Suprapubic skin (tissue), 4 donors: ENCODE measurements around the gene TDRD9. TPM values are rescaled to one million over a fixed set of nuclear protein-coding genes. Genes with fewer than 3 reads are reported as not detected.

ENCODE experiments used
- DNase-seq, 2 donors: peaks; one replicate each; pipeline ENCODE4 v3.0.0-alpha.2; 2019; ENCODE audit warnings: low spot score in 2 of 2
- H3K27ac ChIP-seq: fragments of 200-600 bp; sonication (generic); one replicate; pipeline ENCODE4 v1.5.1; 2019
- H3K27me3 ChIP-seq: fragments of 200-600 bp; sonication (generic); one replicate; pipeline ENCODE4 v1.5.1; 2019
- H3K36me3 ChIP-seq: fragments of 200-600 bp; sonication (generic); one replicate; pipeline ENCODE4 v1.5.1; 2019
- H3K4me1 ChIP-seq: fragments of 200-600 bp; sonication (generic); one replicate; pipeline ENCODE4 v1.5.1; 2019
- H3K4me3 ChIP-seq: fragments of 200-600 bp; sonication (generic); one replicate; pipeline ENCODE4 v1.5.1; 2019; ENCODE audit warnings: mild to moderate bottlenecking
- H3K9me3 ChIP-seq: fragments of 200-600 bp; sonication (generic); one replicate; pipeline ENCODE4 v1.5.1; 2019
- CTCF ChIP-seq, 2 donors: fragments of 200-600 bp in 1 of 2; fragments of 450-650 bp in 1 of 2; sonication (generic) in 1 of 2; IDR thresholded peaks; one replicate each; pipeline ENCODE4 v1.5.1; 2016 to 2019; ENCODE audit warnings: antibody characterized with exemption in 2 of 2, mild to moderate bottlenecking in 1 of 2, moderate library complexity in 1 of 2
- EP300 ChIP-seq: sonication (generic); formaldehyde crosslinking; IDR thresholded peaks from one replicate; pipeline ENCODE4 v1.6.1; 2017; ENCODE audit warnings: antibody characterized with exemption
- POLR2A ChIP-seq, 2 donors: fragments of 450-650 bp; IDR thresholded peaks; one replicate each; pipeline ENCODE4 v1.6.1; 2017; ENCODE audit warnings: antibody characterized with exemption in 2 of 2, mild to moderate bottlenecking in 2 of 2, moderate library complexity in 2 of 2
- POLR2AphosphoS5 ChIP-seq, 3 donors: sonication (generic); formaldehyde crosslinking; IDR thresholded peaks; one replicate each; pipeline ENCODE4 v1.6.1; 2017; ENCODE audit warnings: antibody characterized with exemption in 3 of 3
- WGBS: methylation state at CpG from one replicate; pipeline ENCODE4 v1.1.5; 2018; 5-methylcytosine and 5-hydroxymethylcytosine counted together
- total RNA-seq, 4 donors: library from RNA; depleted of rRNA; stranded (reverse); fragments of >200 nt; gene quantifications; one replicate each; pipeline ENCODE4 v1.1.0, GENCODE V29; 2016

Gene TDRD9
- total RNA-seq, 4 donors from 2014 or later = 1.0 to 1.7 TPM; not detected in 2

- 93% methylated on average over 1 of the region's 1 CpG for WGBS
- H3K27me3 ChIP-seq = peaks cover 2% of the 10 kb centered on the region
- H3K9me3 ChIP-seq = no peaks in the 10 kb centered on the region
- H3K4me1 ChIP-seq = no peaks in the 10 kb centered on the region
- H3K4me3 ChIP-seq = no peak overlapping the region
- no peak for DNase-seq
- H3K27ac ChIP-seq = no peak overlapping the region
- no peak for TF ChIP-seq POLR2A (IDR thresholded peaks at IDR 0.05)
- TF ChIP-seq CTCF (IDR thresholded peaks at IDR 0.05) = no peak
- no peak for TF ChIP-seq POLR2AphosphoS5 (IDR thresholded peaks at IDR 0.05)
- no peak for TF ChIP-seq EP300
- no peaks in the 10 kb centered on the region for H3K36me3 ChIP-seq
These were observed 81.0 kb downstream of the TDRD9 start for GRCh38 chr14:104009297-104009696.

- Histone ChIP-seq H3K36me3 (no peaks in the 10 kb centered on the region), H3K4me3 (no peak overlapping the region), H3K4me1 (no peaks in the 10 kb centered on the region), H3K27ac (no peak overlapping the region), H3K9me3 (no peaks in the 10 kb centered on the region), H3K27me3 (peaks cover 2% of the 10 kb centered on the region)
- DNase-seq = no peak
- WGBS = 89% methylated on average over 3 of the region's 3 CpGs
- TF ChIP-seq POLR2AphosphoS5 (IDR thresholded peaks at IDR 0.05) = no peak
- TF ChIP-seq POLR2A (IDR thresholded peaks at IDR 0.05) = no peak
- TF ChIP-seq CTCF (IDR thresholded peaks at IDR 0.05) = no peak
- no peak for TF ChIP-seq EP300
These were observed 83.7 kb downstream of the TDRD9 start for GRCh38 chr14:104011824-104012517.

- no peak for TF ChIP-seq POLR2AphosphoS5 (IDR thresholded peaks at IDR 0.05)
- TF ChIP-seq EP300 = no peak
- TF ChIP-seq POLR2A (IDR thresholded peaks at IDR 0.05) = no peak
- no peak for TF ChIP-seq CTCF (IDR thresholded peaks at IDR 0.05)
- no peak overlapping the region for H3K4me3 ChIP-seq
- peaks cover 10% of the 10 kb centered on the region for H3K27me3 ChIP-seq
- 91% methylated on average over 5 of the region's 5 CpGs for WGBS
- no peaks in the 10 kb centered on the region for H3K36me3 ChIP-seq
- no peak for DNase-seq
- H3K27ac ChIP-seq = no peak overlapping the region
- no peaks in the 10 kb centered on the region for H3K9me3 ChIP-seq
- H3K4me1 ChIP-seq = no peaks in the 10 kb centered on the region
These were observed 86.5 kb downstream of the TDRD9 start for GRCh38 chr14:104014764-104015163.

GRCh38 chr14:104016873-104017650 lies 88.8 kb downstream of the TDRD9 start:
- Histone ChIP-seq H3K27ac (no peak overlapping the region), H3K27me3 (peaks cover 25% of the 10 kb centered on the region), H3K4me3 (no peak overlapping the region), H3K9me3 (no peaks in the 10 kb centered on the region), H3K36me3 (no peaks in the 10 kb centered on the region), H3K4me1 (no peaks in the 10 kb centered on the region)
- WGBS = 67% methylated on average over 11 of the region's 11 CpGs
- no peak for TF ChIP-seq EP300
- TF ChIP-seq POLR2A (IDR thresholded peaks at IDR 0.05) = no peak
- TF ChIP-seq POLR2AphosphoS5 (IDR thresholded peaks at IDR 0.05) = no peak
- no peak for TF ChIP-seq CTCF (IDR thresholded peaks at IDR 0.05)
- DNase-seq = no peak

- Histone ChIP-seq H3K27me3 (peaks cover 29% of the 10 kb centered on the region), H3K36me3 (no peaks in the 10 kb centered on the region), H3K27ac (no peak overlapping the region), H3K4me1 (no peaks in the 10 kb centered on the region), H3K9me3 (no peaks in the 10 kb centered on the region), H3K4me3 (no peak overlapping the region)
- no peak for DNase-seq
- WGBS = 100% methylated on average over 1 of the region's 1 CpG
- no peak for TF ChIP-seq EP300
- TF ChIP-seq POLR2AphosphoS5 (IDR thresholded peaks at IDR 0.05) = no peak
- no peak for TF ChIP-seq CTCF (IDR thresholded peaks at IDR 0.05)
- TF ChIP-seq POLR2A (IDR thresholded peaks at IDR 0.05) = no peak
These were observed 90.8 kb downstream of the TDRD9 start for GRCh38 chr14:104019029-104019428.
